Measurements from ENCODE around the gene TANGO2.

GRCh38 chr22:20110359-20110985 is 89.6 kb downstream of the TANGO2 start:
- TF ChIP-seq, protein P1, sequence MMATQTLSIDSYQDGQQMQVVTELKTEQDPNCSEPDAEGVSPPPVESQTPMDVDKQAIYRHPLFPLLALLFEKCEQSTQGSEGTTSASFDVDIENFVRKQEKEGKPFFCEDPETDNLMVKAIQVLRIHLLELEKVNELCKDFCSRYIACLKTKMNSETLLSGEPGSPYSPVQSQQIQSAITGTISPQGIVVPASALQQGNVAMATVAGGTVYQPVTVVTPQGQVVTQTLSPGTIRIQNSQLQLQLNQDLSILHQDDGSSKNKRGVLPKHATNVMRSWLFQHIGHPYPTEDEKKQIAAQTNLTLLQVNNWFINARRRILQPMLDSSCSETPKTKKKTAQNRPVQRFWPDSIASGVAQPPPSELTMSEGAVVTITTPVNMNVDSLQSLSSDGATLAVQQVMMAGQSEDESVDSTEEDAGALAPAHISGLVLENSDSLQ (IDR thresholded peaks at IDR 0.05) = no peak
- TF ChIP-seq, protein P2, sequence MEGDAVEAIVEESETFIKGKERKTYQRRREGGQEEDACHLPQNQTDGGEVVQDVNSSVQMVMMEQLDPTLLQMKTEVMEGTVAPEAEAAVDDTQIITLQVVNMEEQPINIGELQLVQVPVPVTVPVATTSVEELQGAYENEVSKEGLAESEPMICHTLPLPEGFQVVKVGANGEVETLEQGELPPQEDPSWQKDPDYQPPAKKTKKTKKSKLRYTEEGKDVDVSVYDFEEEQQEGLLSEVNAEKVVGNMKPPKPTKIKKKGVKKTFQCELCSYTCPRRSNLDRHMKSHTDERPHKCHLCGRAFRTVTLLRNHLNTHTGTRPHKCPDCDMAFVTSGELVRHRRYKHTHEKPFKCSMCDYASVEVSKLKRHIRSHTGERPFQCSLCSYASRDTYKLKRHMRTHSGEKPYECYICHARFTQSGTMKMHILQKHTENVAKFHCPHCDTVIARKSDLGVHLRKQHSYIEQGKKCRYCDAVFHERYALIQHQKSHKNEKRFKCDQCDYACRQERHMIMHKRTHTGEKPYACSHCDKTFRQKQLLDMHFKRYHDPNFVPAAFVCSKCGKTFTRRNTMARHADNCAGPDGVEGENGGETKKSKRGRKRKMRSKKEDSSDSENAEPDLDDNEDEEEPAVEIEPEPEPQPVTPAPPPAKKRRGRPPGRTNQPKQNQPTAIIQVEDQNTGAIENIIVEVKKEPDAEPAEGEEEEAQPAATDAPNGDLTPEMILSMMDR (IDR thresholded peaks at IDR 0.05 in 2 of 3, conservative IDR thresholded peaks at IDR 0.05 in 1 of 3; ENCODE audit: insufficient read depth in 2 of 3, low read depth in 1 of 3, low read length in 3 of 3) = no peak
- TF ChIP-seq, protein P3, sequence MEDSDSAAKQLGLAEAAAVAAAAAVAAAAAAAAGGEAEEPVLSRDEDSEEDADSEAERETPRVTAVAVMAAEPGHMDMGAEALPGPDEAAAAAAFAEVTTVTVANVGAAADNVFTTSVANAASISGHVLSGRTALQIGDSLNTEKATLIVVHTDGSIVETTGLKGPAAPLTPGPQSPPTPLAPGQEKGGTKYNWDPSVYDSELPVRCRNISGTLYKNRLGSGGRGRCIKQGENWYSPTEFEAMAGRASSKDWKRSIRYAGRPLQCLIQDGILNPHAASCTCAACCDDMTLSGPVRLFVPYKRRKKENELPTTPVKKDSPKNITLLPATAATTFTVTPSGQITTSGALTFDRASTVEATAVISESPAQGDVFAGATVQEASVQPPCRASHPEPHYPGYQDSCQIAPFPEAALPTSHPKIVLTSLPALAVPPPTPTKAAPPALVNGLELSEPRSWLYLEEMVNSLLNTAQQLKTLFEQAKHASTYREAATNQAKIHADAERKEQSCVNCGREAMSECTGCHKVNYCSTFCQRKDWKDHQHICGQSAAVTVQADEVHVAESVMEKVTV (CRISPR knock-in tag; IDR thresholded peaks at IDR 0.05) = no peak
- TF ChIP-seq ZNF512 (tag; IDR thresholded peaks at IDR 0.05) (no peak), MYC (IDR thresholded peaks at IDR 0.05; ENCODE audit: low read depth, low read length) (no peak), MYC (CRISPR knock-in tag; IDR thresholded peaks at IDR 0.05; ENCODE audit: borderline replicate concordance, low read depth) (no peak), NRF1 (conservative IDR thresholded peaks at IDR 0.05 in 1 of 2, IDR thresholded peaks at IDR 0.05 in 1 of 2) (no peak), EZH2 (IDR thresholded peaks at IDR 0.05; ENCODE audit: borderline replicate concordance, low read depth, low read length) (no peak), CBX2 (IDR thresholded peaks at IDR 0.05; ENCODE audit: insufficient read depth, low read length, poor library complexity, severe bottlenecking) (no peak), HNRNPLL (IDR thresholded peaks at IDR 0.05; ENCODE audit: low read depth, low read length, poor library complexity, severe bottlenecking) (no peak), TAF15 (IDR thresholded peaks at IDR 0.05; ENCODE audit: low read depth, low read length) (no peak), ZC3H4 (CRISPR knock-in tag; IDR thresholded peaks at IDR 0.05; ENCODE audit: borderline replicate concordance) (no peak), TAF1 (IDR thresholded peaks at IDR 0.05; ENCODE audit: control insufficient read depth, extremely low read depth, insufficient read depth, low read length, severe bottlenecking) (no peak)
- TF ChIP-seq, protein P4, sequence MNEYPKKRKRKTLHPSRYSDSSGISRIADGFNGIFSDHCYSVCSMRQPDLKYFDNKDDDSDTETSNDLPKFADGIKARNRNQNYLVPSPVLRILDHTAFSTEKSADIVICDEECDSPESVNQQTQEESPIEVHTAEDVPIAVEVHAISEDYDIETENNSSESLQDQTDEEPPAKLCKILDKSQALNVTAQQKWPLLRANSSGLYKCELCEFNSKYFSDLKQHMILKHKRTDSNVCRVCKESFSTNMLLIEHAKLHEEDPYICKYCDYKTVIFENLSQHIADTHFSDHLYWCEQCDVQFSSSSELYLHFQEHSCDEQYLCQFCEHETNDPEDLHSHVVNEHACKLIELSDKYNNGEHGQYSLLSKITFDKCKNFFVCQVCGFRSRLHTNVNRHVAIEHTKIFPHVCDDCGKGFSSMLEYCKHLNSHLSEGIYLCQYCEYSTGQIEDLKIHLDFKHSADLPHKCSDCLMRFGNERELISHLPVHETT (CRISPR knock-in tag; conservative IDR thresholded peaks at IDR 0.05 in 1 of 2, IDR thresholded peaks at IDR 0.05 in 1 of 2) = no peak
- TF ChIP-seq, protein P5, sequence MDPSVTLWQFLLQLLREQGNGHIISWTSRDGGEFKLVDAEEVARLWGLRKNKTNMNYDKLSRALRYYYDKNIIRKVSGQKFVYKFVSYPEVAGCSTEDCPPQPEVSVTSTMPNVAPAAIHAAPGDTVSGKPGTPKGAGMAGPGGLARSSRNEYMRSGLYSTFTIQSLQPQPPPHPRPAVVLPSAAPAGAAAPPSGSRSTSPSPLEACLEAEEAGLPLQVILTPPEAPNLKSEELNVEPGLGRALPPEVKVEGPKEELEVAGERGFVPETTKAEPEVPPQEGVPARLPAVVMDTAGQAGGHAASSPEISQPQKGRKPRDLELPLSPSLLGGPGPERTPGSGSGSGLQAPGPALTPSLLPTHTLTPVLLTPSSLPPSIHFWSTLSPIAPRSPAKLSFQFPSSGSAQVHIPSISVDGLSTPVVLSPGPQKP (CRISPR knock-in tag; IDR thresholded peaks at IDR 0.05) = no peak

All from K562 (cell line).